HG03108 (cell line): ENCODE data around the gene ZNF440.
"Not testable (repeated sequence)": the region's sequence is repeated elsewhere in the genome, so short reads cannot be mapped to it uniquely, and the experiment has no call there.

Experiments used
- ATAC-seq: cut with Tn5 transposase; IDR thresholded peaks from one replicate; pipeline ENCODE4 v1.9.1; 2021; ENCODE audit warnings: moderate library complexity; ENCODE audit not compliant: unreplicated experiment

The ZNF440 gene

DNA sequence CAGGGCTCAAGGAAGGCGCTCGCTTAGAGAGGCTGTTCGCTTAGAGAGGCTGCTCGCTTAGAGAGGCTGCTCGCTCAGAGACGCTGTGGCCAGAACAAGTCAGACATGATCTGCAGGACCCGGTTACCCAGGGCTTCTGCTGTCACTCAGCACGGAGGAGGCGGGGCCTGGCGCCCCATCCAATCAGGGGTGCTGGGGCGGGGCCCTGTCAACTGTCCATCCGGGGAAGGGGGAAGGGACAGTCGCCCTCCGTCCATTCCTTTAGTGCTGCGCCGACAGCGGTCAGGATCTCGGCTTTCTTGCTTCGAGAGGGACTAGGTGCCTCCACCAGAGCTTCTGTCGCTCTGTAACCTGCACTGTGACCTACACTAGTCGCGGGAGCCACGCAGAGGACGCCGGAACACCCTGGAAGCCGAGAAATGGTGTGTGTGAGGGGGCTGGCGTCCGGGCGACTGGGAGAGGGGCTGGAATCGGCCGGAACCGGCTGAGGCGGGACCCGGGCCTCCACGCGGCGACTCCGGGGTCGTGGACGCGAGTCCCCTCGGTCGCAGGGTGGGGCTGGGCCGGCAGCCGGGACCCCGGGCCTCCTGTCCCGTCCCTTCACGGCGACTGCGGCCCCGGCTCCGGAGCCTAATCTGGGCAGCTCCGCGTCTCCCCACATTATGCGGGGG lies at the start of gene ZNF440:
Gene ZNF440 (plus strand): TSS at position 245 of the 671 bp plus-strand sequence. CDS start 175 bp downstream, at position 420.
- ATAC-seq: peak; percentile 98

DNA sequence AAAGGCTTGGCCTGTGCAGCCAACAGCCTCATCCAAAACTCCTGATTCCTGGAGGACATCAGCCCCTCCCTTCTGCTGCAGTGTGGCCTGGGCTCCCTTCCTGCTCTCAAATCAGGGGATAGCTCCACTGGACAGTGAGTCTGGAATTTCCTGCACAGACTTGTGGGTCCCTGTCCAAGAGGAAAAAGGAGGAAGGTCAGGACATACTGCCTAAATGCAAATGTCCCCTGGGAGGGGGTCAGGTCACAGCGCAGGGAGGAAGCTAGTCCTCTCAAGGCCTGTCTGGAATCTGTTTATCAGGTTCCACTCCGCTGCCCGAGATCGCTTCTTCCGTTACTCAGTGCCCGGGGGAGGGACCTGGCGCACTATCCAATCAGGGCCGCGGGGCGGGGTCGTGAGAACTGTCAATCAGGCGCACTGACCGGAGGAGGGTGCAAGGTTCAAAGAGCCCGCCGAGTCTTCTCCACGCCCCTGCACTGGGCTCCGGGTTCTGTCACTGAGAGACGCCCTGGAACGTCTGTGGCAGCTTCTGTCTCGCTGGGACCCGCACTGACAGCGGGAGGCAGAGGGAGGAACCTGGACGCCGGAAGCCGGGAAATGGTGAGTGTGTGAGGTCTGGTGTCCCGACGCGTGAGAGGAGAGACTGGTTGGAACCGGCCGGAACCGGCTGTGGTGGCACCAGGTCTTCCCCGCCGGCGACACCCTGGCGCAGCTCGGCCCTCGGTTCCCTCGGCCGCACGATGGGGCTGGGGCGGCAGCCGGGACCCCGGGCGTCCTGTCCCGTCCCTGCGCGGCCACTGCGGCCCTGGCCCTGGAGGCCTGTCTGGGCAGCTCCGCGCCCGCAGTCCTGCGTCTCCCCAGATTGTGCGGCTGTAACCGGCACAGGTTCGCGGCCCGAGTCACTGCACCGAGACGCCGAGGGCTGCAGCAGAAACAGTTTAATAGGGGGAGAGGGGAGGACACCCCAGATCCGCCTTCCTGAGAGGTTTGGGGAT lies 47.2 kb upstream of the ZNF440 start, which contains the start of gene ZNF441:
Gene ZNF441 (plus strand): TSS at position 404 of the 995 bp plus-strand sequence. CDS start 194 bp downstream, at position 598.
- peak; percentile 90 for ATAC-seq

GRCh38 chr19:11767633-11768133 lies 46.4 kb upstream of the ZNF440 start:
- no peak for ATAC-seq

DNA sequence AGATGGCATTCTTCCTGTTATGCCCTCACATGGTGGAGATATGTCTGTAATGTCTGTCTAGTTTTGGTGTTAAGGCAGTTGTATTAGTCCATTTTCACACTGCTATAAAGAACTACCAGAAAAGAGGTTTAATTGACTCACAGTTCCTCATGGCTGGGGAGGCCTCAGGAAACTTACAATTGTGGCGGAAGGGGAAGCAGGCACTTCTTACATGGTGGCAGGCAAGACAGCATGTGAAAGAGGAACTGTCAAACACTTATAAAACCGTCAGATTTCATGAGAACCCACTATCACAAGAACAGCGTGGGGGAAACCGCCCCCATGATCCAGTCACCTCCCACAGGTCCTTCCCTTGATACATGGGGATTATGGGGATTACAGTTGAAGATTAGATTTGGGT lies 44.1 kb upstream of the ZNF440 start:
- no peak for ATAC-seq

- ATAC-seq: not testable (repeated sequence)
Measured at GRCh38 chr19:11771520-11771919, 42.6 kb upstream of the ZNF440 start.

- not testable (repeated sequence) for ATAC-seq
Measured at GRCh38 chr19:11776669-11777068, 37.4 kb upstream of the ZNF440 start.

GRCh38 chr19:11780431-11781020 lies 33.5 kb upstream of the ZNF440 start:
- no peak for ATAC-seq

DNA sequence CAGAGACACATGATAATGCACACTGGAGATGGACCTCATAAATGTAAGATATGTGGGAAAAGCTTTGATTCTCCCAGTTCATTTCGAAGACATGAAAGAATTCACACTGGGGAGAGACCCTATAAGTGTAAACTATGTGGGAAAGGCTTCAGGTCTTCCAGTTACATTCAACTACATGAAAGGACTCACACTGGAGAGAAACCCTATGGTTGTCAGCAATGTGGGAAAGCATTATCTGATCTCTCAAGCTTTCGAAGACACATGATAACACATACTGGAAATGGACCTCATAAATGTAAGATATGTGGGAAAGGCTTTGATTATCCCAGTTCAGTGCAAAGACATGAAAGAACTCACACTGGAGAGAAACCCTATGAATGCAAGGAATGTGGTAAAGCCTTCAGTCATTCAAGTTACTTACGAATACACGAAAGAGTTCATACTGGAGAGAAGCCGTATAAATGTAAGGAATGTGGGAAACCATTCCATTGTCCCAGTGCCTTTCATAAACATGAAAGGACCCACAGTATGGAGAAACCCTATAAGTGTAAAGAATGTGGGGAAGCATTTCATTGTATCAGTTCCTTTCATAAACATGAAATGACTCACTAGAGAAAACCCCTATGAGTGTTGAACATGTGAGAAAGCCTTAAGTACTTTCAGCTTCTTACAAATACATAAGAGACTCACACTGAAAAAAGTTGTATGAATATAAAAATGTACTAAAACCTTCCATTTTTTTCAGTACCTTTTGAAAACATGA lies 32.6 kb upstream of the ZNF440 start:
- no peak for ATAC-seq

- no peak for ATAC-seq
Measured at GRCh38 chr19:11783767-11784166, 30.3 kb upstream of the ZNF440 start.

DNA sequence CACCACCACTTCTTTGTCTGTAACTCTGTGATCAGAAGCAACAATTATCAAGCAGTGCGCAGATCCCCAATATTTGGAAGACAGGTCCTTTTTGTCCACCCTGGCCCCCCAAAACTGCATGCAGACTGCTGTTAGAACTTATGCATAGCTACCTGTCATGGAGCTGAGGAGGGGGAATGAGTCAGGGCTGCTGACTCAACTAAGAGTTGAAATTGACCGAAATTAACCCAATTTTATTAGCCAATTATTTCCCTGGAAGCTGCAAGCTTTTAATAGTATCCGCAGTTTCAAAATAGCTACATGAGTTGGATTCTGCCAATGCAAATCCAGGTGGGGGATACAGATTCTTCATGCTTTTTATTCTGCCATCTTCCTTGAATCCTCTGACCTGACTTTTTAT lies 29.7 kb upstream of the ZNF440 start:
- no peak for ATAC-seq

DNA sequence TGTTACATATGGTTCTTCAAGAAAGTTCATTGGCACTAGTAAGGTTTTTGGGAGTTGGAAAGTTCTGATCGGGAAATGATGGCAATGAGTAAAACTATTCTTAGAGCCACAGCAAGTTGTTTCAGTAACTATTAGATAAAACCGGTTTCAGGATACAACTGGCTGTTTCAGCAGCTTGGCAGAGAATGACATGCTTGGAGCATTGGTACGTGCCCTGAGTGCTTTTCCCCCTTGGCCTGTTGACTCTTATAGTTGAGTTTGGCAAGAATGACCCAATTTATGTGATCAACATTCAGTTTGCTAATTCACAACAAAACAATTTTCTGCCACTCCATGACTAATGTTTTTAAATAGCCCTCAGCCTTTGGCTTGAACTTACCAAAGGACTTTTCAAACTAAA lies 26.5 kb upstream of the ZNF440 start:
- ATAC-seq: no peak

DNA sequence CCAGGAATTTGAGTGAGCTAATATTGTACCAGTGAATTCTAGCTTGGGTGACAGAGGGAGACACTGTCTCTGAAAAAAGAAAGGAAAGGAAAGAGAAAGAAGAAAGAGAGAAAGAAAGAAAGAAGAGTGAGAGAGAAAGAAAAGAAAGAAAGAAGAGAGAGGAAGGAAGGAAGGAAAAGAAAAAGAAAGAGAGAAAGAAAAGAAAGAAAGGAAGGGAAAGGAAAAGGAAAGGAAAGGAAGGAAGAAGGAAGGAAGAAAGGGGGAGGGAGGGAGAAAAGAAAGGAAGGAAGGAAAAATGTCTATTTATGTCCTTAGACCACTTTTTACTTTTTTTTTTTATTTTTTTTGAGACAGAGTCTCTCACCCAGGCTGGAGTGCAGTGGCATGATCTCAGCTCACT lies 21.1 kb upstream of the ZNF440 start:
- no peak for ATAC-seq

DNA sequence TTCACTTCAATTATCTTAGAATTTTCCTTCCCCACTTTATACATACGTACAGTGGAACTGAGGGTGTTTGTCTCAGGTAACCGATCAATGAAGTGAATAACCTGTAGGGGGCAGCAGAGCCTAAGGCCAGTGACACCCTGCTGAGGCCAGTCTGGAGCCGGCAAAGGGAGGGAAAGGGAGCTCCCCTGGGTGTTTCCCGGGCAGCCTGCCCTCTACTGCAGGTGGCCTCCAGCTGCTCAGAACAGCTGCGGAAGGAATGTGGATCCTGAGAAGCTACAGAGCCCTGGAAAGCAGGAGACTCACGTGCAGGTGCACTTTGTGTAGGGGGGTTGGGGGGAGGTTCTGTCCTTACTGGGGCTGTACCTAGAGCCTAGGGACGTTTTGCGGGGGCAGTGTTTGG lies 16.6 kb upstream of the ZNF440 start:
- peak; percentile 51 for ATAC-seq

- peak; percentile 95 for ATAC-seq
Measured at GRCh38 chr19:11798391-11799330, 15.4 kb upstream of the ZNF440 start, which contains the start of gene ZNF491. Gene ZNF491, plus strand, starts transcription at chr19:11798523. Its CDS starts 7,431 bp downstream, at chr19:11805954.

GRCh38 chr19:11806354-11807098 lies 7.5 kb upstream of the ZNF440 start:
- ATAC-seq: no peak

GRCh38 chr19:11807099-11807380 lies 7.0 kb upstream of the ZNF440 start:
- ATAC-seq: no peak

DNA sequence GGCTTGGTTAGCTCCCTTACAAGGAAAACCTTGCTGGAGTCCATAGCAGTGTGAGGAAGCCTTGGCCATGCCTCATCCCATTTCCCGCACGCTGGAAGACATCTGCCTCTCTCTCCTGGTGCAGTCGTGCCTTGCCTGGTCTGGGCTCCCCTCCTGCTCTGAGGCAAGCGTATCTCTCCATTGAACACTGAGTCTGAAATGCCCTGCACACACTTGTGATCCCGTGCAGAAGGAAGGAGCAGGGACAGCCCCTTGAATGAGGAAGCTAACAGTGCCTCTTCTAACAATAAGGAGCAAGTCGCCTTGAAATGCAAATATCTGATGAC lies 407 bp upstream of the ZNF440 start:
- peak; percentile 37 for ATAC-seq

- ATAC-seq: no peak
Measured at GRCh38 chr19:11814700-11815035, 595 bp downstream of the ZNF440 start.

DNA sequence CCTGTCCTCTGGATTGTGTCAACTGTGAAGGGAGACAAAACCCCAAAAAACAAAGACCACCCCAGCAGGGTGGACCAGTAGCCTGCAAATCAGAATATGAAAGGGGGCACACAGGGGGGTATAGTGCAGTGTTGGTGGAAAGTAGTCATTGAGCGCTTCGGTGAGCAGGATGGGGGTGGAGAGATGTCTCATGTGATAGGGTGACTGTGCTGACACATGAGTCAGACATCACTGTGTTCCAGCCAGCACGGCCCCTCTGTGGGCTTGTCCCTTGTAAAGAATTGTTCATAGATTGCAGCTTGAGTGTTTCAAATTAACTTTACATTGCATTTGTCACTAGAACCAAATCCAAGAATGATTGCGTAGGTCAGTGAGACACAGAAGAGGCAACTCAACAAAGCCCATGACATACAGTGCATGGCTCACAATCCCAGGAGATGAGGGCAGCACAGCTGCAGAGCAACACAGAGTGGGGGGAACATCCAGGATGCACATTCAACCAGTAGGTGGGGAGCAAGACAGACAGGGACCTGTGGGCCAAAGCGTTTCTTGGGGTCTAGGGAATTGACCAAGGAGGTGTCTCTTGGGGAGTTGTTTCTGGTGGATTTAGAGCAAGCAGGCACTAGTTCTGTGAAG lies 7.5 kb downstream of the ZNF440 start:
- ATAC-seq: no peak
